HUES6 (cell line): ENCODE data around the gene MAPK10.

Experiments
- H3K27ac ChIP-seq: 2 replicates; pipeline ENCODE4 v1.7.0; 2013; ENCODE audit warnings: low read depth, mild to moderate bottlenecking, low read length, inconsistent platforms
- H3K27me3 ChIP-seq: 2 replicates; pipeline ENCODE4 v1.6.1; 2013; ENCODE audit warnings: low read length; ENCODE audit not compliant: control insufficient read depth, insufficient read depth
- H3K36me3 ChIP-seq: 2 replicates; pipeline ENCODE4 v1.6.1; 2013; ENCODE audit warnings: low read length; ENCODE audit not compliant: control insufficient read depth, insufficient read depth
- H3K4me1 ChIP-seq: 2 replicates; pipeline ENCODE4 v1.6.1; 2013; ENCODE audit warnings: low read length; ENCODE audit not compliant: control insufficient read depth, insufficient read depth
- H3K4me3 ChIP-seq: 2 replicates; pipeline ENCODE4 v1.5.1; 2013; ENCODE audit warnings: low read depth, low read length
- H3K9ac ChIP-seq: one replicate; pipeline ENCODE4 v1.6.1; 2013; ENCODE audit warnings: mild to moderate bottlenecking, low read length
- H3K9me3 ChIP-seq: 2 replicates; pipeline ENCODE4 v1.6.1; 2013; ENCODE audit warnings: low read depth, low read length; ENCODE audit not compliant: control insufficient read depth, insufficient read depth

The MAPK10 gene

DNA sequence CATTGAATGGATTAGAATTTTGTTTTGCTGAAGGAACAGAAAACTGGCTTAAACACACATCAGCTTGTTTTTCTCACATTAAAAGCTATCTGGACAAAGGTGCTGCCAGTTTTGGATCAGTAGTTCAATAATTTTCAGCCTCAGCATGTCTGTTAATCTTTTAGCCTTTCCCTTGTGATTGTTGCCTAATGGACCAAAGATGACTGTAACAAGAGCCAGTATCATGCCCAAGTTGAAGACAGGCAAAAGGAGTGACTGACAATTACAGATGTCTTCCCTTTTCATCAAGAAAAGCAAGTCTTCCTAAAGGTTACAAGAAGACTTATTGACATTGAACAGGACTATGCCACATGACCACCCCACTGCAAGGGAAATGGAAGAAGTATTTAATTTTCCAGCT, 419.7 kb downstream of the MAPK10 start:
- no peaks in the 10 kb centered on the region for H3K36me3 ChIP-seq
- no peaks in the 10 kb centered on the region for H3K27me3 ChIP-seq
- no peak overlapping the region for H3K9ac ChIP-seq
- no peak overlapping the region for H3K4me3 ChIP-seq
- no peaks in the 10 kb centered on the region for H3K9me3 ChIP-seq
- no peak overlapping the region for H3K27ac ChIP-seq
- H3K4me1 ChIP-seq: no peaks in the 10 kb centered on the region
